Testis (tissue), 2 donors: ENCODE measurements around the gene LRP1B.

ENCODE experiments used
- POLR2A ChIP-seq: fragments of 450-650 bp; IDR thresholded peaks from one replicate; pipeline ENCODE4 v1.6.1; 2017; ENCODE audit warnings: antibody characterized with exemption, mild to moderate bottlenecking, moderate library complexity
- TF ChIP-seq, protein P1 (sequence below), 3 experiments: fragments of 450-650 bp in 2 of 3; fragments of 200-600 bp in 1 of 3; sonication (generic) in 1 of 3; IDR thresholded peaks; one replicate each; pipeline ENCODE4 v1.5.1; 2016 to 2019; ENCODE audit warnings: antibody characterized with exemption in 3 of 3, mild to moderate bottlenecking in 2 of 3, moderate library complexity in 1 of 3

DNA sequence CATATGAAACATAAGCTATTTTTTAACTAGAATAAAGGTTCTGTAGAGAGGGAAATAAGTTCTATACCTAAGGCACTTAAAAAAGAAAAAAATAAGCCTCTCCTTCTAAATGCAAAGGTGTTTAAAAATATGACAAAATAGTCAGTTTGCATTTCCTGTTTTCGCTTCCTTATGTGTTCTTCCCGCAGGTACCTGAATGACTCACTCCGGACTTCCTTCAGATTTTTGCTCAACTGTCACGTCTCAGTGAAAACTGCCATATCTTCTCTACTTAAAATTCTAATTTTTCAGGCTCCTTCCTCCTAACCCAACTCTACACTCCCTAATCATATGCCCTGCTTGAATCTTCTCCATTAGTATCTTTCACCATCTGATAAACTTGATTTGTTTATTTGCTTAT, 1333.1 kb downstream of the LRP1B start:
- TF ChIP-seq, protein P1, sequence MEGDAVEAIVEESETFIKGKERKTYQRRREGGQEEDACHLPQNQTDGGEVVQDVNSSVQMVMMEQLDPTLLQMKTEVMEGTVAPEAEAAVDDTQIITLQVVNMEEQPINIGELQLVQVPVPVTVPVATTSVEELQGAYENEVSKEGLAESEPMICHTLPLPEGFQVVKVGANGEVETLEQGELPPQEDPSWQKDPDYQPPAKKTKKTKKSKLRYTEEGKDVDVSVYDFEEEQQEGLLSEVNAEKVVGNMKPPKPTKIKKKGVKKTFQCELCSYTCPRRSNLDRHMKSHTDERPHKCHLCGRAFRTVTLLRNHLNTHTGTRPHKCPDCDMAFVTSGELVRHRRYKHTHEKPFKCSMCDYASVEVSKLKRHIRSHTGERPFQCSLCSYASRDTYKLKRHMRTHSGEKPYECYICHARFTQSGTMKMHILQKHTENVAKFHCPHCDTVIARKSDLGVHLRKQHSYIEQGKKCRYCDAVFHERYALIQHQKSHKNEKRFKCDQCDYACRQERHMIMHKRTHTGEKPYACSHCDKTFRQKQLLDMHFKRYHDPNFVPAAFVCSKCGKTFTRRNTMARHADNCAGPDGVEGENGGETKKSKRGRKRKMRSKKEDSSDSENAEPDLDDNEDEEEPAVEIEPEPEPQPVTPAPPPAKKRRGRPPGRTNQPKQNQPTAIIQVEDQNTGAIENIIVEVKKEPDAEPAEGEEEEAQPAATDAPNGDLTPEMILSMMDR (IDR thresholded peaks at IDR 0.05), result no peak
- TF ChIP-seq POLR2A, result no peak
